GM12878 (cell line): ENCODE results near the gene ARMC8. TPM values are rescaled to one million over a fixed set of nuclear protein-coding genes. Genes with fewer than 3 reads are reported as not detected.

Source experiments
- ATAC-seq: fragments of 200-7000 bp; cut with Tn5 transposase; 3 replicates; pipeline ENCODE4 v1.9.1; 2020; ENCODE audit warnings: mild to moderate bottlenecking, moderate library complexity
- BruUV-seq: library from RNA; stranded (reverse); fragments of 400-500 nt; replicated peaks from 2 replicates; lab custom pipeline; 2021; lab: Mats Ljungman, UMichigan
- CTCF ChIA-PET: fragments of 300-600 bp; sonication (Branson Sonifier 250); formaldehyde crosslinking; extraction: SDS; loops from one replicate; lab custom pipeline; 2021; ENCODE audit warnings: inconsistent platforms; lab: Yijun Ruan, JAX
- POLR2A ChIA-PET: fragments of 350-600 bp; formaldehyde crosslinking; extraction: SDS; loops from one replicate; lab custom pipeline; 2021; ENCODE audit warnings: inconsistent platforms; lab: Charles Lee
- RAD21 ChIA-PET: fragments of 300-600 bp; sonication (Branson Sonifier 250); formaldehyde crosslinking; loops from one replicate; lab custom pipeline; 2023; ENCODE audit warnings: antibody characterized with exemption; ENCODE audit not compliant: unreplicated experiment; lab: Charles Lee
- SMC1A ChIA-PET: fragments of 300-600 bp; sonication (Branson Sonifier 250); formaldehyde crosslinking; loops from one replicate; lab custom pipeline; 2023; ENCODE audit not compliant: unreplicated experiment, uncharacterized antibody; lab: Charles Lee
- DNase-seq: peaks from one replicate; pipeline ENCODE4 v3.0.0-alpha.2; 2011; ENCODE audit warnings: low read depth, low spot score
- FAIRE-seq: peaks from 3 replicates; lab custom pipeline; 2011; peaks lifted over from hg19 to GRCh38; lab: Jason Lieb, UNC
- H2AFZ ChIP-seq: 2 replicates; pipeline ENCODE4 v1.6.0; 2011; ENCODE audit warnings: low read depth, low read length, control low read depth; ENCODE audit not compliant: control insufficient read depth
- H3K27ac ChIP-seq: 2 replicates; pipeline ENCODE4 v1.5.1; 2011; ENCODE audit warnings: control low read depth; ENCODE audit not compliant: control insufficient read depth, insufficient read depth
- H3K27me3 ChIP-seq, 2 experiments: replicated peaks in 1 of 2; 2 replicates each; pipeline versions ENCODE4 v1.6.0 to v1.6.1; 2011; ENCODE audit warnings: low read length in 1 of 2; ENCODE audit not compliant: control insufficient read depth in 2 of 2, insufficient read depth in 2 of 2
- H3K36me3 ChIP-seq, 2 experiments: 2 replicates each; pipeline ENCODE4 v1.5.1; 2011; ENCODE audit warnings: low read length in 1 of 2; ENCODE audit not compliant: control insufficient read depth in 2 of 2, insufficient read depth in 2 of 2
- H3K4me1 ChIP-seq: 2 replicates; pipeline ENCODE4 v1.6.1; 2011; ENCODE audit warnings: mild to moderate bottlenecking, low read length, moderate library complexity, mixed read lengths; ENCODE audit not compliant: control insufficient read depth, insufficient read depth
- H3K4me2 ChIP-seq: 2 replicates; pipeline ENCODE4 v1.6.0; 2011; ENCODE audit warnings: control low read depth; ENCODE audit not compliant: control insufficient read depth, insufficient read depth
- H3K4me3 ChIP-seq: fragments of 200-600 bp; sonication (generic); 2 replicates; pipeline ENCODE4 v1.5.1; 2016
- H3K79me2 ChIP-seq: 2 replicates; pipeline ENCODE4 v1.6.0; 2011; ENCODE audit warnings: low read length; ENCODE audit not compliant: control insufficient read depth, insufficient read depth
- H3K9ac ChIP-seq: 2 replicates; pipeline ENCODE4 v1.8.0; 2011; ENCODE audit warnings: low read length, control low read depth, mixed read lengths; ENCODE audit not compliant: control insufficient read depth, insufficient read depth
- H3K9me3 ChIP-seq: replicated peaks from 3 replicates; pipeline ENCODE4 v1.5.1; 2011; ENCODE audit warnings: mild to moderate bottlenecking, low read length; ENCODE audit not compliant: control insufficient read depth, insufficient read depth
- H4K20me1 ChIP-seq: 2 replicates; pipeline ENCODE4 v1.6.0; 2011; ENCODE audit not compliant: control insufficient read depth, insufficient read depth
- BHLHE40 ChIP-seq, 2 experiments: fragments of 450-650 bp in 1 of 2; IDR thresholded peaks; 2 replicates each; pipeline ENCODE4 v1.6.1; 2011 to 2017; ENCODE audit warnings: low read depth in 2 of 2, borderline replicate concordance in 1 of 2, improper control_type of control experiment in 1 of 2, low read length in 1 of 2, mild to moderate bottlenecking in 1 of 2
- CREB1 ChIP-seq: IDR thresholded peaks from 2 replicates; pipeline ENCODE4 v1.6.1; 2012; ENCODE audit warnings: low read depth, mild to moderate bottlenecking, inconsistent platforms
- E2F8 ChIP-seq: fragments of 450-650 bp; IDR thresholded peaks from 2 replicates; pipeline ENCODE4 v1.6.1; 2018; ENCODE audit warnings: mild to moderate bottlenecking, low read depth, moderate library complexity; ENCODE audit not compliant: partially characterized antibody
- ESRRA ChIP-seq: IDR thresholded peaks from 2 replicates; pipeline ENCODE4 v1.6.1; 2012; ENCODE audit warnings: mild to moderate bottlenecking, low read length, improper control_type of control experiment
- JUND ChIP-seq: IDR thresholded peaks from 2 replicates; pipeline ENCODE4 v1.6.1; 2012; ENCODE audit warnings: low read depth, mild to moderate bottlenecking, low read length, improper control_type of control experiment, moderate library complexity
- MTA3 ChIP-seq: IDR thresholded peaks from 2 replicates; pipeline ENCODE4 v1.6.1; 2012; ENCODE audit warnings: low read length, inconsistent platforms, borderline replicate concordance
- NR2C1 ChIP-seq: fragments of 450-650 bp; IDR thresholded peaks from 2 replicates; pipeline ENCODE4 v1.6.1; 2017; ENCODE audit warnings: antibody characterized with exemption, mild to moderate bottlenecking, moderate library complexity
- STAT1 ChIP-seq: fragments of 450-650 bp; conservative IDR thresholded peaks from 2 replicates; pipeline ENCODE4 v1.6.1; 2014; ENCODE audit warnings: antibody characterized with exemption, mild to moderate bottlenecking
- USF1 ChIP-seq: IDR thresholded peaks from 2 replicates; pipeline ENCODE4 v1.6.1; 2011; ENCODE audit warnings: borderline replicate concordance, low read depth, mild to moderate bottlenecking, moderate library complexity, mixed read lengths, low read length; ENCODE audit not compliant: insufficient read depth; ENCODE audit errors: extremely low read length
- WGBS: methylation state at CpG from one replicate; pipeline ENCODE4 v1.1.6; 2016; ENCODE audit warnings: low lambda C conversion rate; ENCODE audit not compliant: insufficient replicate concordance, insufficient coverage; ENCODE audit errors: missing lambda C conversion rate; 5-methylcytosine and 5-hydroxymethylcytosine counted together
- in situ Hi-C: fragments of 300-500 bp; cut with MboI; formaldehyde crosslinking; loops from 9 replicates; pipeline ENCODE4 v1.14.3; 2018; ENCODE audit warnings: mixed read lengths
- intact Hi-C: fragments of 100-400 bp; cut with micrococcal nuclease; formaldehyde crosslinking; loops from one replicate; pipeline ENCODE4 v1.14.2; 2022; ENCODE audit not compliant: unreplicated experiment
- polyA plus RNA-seq, 11 experiments: library from polyadenylated mRNA; depleted of rRNA in 4 of 11; unstranded in 6 of 11; stranded (reverse) in 5 of 11; fragments of >200 nt; fragmentation: Nextera tagmentation in 4 of 11; fragmentation: Illumina TruSeq in 1 of 11; extraction: Ambion mirVana in 4 of 11; extraction: Trizol in 1 of 11; gene quantifications; 1 replicate in 1 of 11; 2 replicates in 10 of 11; pipeline versions ENCODE4 v1.2.1 to v1.2.3, GENCODE V29; 2011 to 2016; ENCODE audit warnings: inconsistent platforms in 2 of 11, missing spikeins in 2 of 11, low read depth in 1 of 11
- total RNA-seq, 4 experiments: library from RNA; depleted of rRNA in 3 of 4; stranded (reverse); fragments of >200 nt in 3 of 4; fragmentation: Illumina TruSeq in 1 of 4; extraction: Trizol in 1 of 4; gene quantifications; 2 replicates each; pipeline versions ENCODE4 v1.2.1 to v1.2.3, GENCODE V29; 2013 to 2021
- TF ChIP-seq, protein P1 (sequence below): fragments of 450-650 bp; IDR thresholded peaks from 2 replicates; pipeline ENCODE4 v1.6.1; 2017; ENCODE audit warnings: mild to moderate bottlenecking, low read depth, inconsistent platforms; ENCODE audit not compliant: poor library complexity, severe bottlenecking
- TF ChIP-seq, protein P2 (sequence below): fragments of 450-650 bp; formaldehyde crosslinking; IDR thresholded peaks from 2 replicates; pipeline ENCODE4 v1.4.0; 2020; ENCODE audit warnings: mild to moderate bottlenecking, moderate library complexity

Gene ARMC8
- total and polyA plus RNA-seq, 10 of the 15 experiments (the other 5 are each of a cell fraction or from before 2014, with no cell fraction given): 29.8 to 93.4 (median 45.3) TPM

DNA sequence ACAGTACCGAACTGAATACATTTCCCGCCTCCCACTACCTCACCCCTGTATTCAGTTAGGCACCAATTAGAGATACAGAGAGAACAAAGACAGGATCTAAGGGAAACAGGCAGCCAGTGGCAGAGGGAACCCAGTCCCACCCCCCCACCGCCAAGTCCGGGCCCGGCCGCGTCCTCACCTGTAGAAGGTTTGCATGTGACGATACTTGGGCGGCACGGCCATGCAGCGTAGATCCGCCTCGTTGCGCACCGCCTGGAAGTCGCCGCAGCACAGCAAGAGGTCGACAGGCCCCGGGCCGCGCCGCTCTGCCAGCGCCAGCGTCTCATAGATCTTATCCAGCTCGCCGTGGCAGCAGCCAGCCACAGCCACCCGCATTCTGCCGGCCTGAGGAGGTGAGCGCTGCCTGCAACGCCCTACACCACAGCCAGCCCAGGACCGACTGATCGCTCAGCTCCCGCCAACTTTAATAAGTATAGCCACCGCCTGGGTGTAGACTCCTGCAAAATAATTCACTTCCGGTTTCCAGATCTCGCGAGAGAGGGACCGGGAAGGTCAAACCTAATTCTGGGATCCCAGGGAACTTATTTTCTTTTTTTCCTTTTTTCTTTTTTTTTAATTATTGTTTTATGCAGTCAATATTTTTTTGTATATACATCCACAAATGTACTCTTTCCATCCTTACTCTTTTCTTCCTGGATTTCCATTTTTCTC lies 12.5 kb upstream of the ARMC8 start, which contains the start of gene DBR1:
DBR1 (minus strand) TSS at position 501 of the 711 bp plus-strand sequence; CDS start at position 375, 126 bp downstream.
- intact Hi-C loops (no loop called here), in situ Hi-C loops (no loop called here)
- peak within 1 kb of the TSS; percentile 75 for H3K27ac ChIP-seq
- DNase-seq: peak; percentile 50
- peak within 1 kb of the TSS; percentile 72 for H3K4me2 ChIP-seq
- no peaks in the 10 kb centered on the region for H3K27me3 ChIP-seq
- peak; percentile 85 for FAIRE-seq
- no peaks in the 10 kb centered on the region for H4K20me1 ChIP-seq
- peaks cover 16% of the 10 kb centered on the region for H3K79me2 ChIP-seq
- H3K9me3 ChIP-seq: no peaks in the 10 kb centered on the region
- ChIA-PET POLR2A (interaction anchor here (0.6 to 4.1 kb wide), 4 partner anchors 10 to 1253 kb away, joined by 3 to 20 read pairs (median 6); partner anchors contain the start of gene ARMC8), CTCF (interaction anchor here (0.6 to 3.0 kb wide), 9 partner anchors 8 to 741 kb away, joined by 3 to 12 read pairs (median 3); partner anchors contain the start of gene ARMC8), SMC1A (interaction anchor here (0.5 to 4.4 kb wide), 8 partner anchors 9 to 1844 kb away, joined by 3 to 34 read pairs (median 3); partner anchors contain the start of gene ARMC8), RAD21 (interaction anchor here (0.7 to 2.3 kb wide), 3 partner anchors 8 to 741 kb away, joined by 3 to 6 read pairs (median 5); partner anchors contain the start of gene ARMC8)
- H3K4me1 ChIP-seq: no peaks in the 10 kb centered on the region; the same call in none of the 2 replicates
- WGBS: 1% methylated on average over 36 of the region's 38 CpGs
- peak within 1 kb of the TSS; percentile 80 for H3K9ac ChIP-seq
- no TSS peak for BruUV-seq
- H3K4me3 ChIP-seq: peak within 1 kb of the TSS; percentile 96
- H3K36me3 ChIP-seq: peaks cover 0 to 4% of the 10 kb centered on the region in 2 experiments; a peak in 1 of 4 replicates
- H2AFZ ChIP-seq: peak within 1 kb of the TSS; percentile 93
- peak; percentile 93 for ATAC-seq
- TF ChIP-seq, protein P1, sequence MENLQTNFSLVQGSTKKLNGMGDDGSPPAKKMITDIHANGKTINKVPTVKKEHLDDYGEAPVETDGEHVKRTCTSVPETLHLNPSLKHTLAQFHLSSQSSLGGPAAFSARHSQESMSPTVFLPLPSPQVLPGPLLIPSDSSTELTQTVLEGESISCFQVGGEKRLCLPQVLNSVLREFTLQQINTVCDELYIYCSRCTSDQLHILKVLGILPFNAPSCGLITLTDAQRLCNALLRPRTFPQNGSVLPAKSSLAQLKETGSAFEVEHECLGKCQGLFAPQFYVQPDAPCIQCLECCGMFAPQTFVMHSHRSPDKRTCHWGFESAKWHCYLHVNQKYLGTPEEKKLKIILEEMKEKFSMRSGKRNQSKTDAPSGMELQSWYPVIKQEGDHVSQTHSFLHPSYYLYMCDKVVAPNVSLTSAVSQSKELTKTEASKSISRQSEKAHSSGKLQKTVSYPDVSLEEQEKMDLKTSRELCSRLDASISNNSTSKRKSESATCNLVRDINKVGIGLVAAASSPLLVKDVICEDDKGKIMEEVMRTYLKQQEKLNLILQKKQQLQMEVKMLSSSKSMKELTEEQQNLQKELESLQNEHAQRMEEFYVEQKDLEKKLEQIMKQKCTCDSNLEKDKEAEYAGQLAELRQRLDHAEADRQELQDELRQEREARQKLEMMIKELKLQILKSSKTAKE: no peak
- TF ChIP-seq ESRRA (no peak), NR2C1 (peak; percentile 90), STAT1 (no peak), BHLHE40 (IDR thresholded peaks at IDR 0.05; ENCODE audit: borderline replicate concordance in 1 of 2, low read depth in 2 of 2, low read length in 1 of 2) (peak in 1 of 2 experiments; percentile 54; a peak in 1 of 4 replicates), MTA3 (no peak), CREB1 (0 out of 2 replicates have a peak, but pooled peaks have one; percentile 7), JUND (no peak), E2F8 (peak; percentile 78), USF1 (no peak)
- TF ChIP-seq, protein P2, sequence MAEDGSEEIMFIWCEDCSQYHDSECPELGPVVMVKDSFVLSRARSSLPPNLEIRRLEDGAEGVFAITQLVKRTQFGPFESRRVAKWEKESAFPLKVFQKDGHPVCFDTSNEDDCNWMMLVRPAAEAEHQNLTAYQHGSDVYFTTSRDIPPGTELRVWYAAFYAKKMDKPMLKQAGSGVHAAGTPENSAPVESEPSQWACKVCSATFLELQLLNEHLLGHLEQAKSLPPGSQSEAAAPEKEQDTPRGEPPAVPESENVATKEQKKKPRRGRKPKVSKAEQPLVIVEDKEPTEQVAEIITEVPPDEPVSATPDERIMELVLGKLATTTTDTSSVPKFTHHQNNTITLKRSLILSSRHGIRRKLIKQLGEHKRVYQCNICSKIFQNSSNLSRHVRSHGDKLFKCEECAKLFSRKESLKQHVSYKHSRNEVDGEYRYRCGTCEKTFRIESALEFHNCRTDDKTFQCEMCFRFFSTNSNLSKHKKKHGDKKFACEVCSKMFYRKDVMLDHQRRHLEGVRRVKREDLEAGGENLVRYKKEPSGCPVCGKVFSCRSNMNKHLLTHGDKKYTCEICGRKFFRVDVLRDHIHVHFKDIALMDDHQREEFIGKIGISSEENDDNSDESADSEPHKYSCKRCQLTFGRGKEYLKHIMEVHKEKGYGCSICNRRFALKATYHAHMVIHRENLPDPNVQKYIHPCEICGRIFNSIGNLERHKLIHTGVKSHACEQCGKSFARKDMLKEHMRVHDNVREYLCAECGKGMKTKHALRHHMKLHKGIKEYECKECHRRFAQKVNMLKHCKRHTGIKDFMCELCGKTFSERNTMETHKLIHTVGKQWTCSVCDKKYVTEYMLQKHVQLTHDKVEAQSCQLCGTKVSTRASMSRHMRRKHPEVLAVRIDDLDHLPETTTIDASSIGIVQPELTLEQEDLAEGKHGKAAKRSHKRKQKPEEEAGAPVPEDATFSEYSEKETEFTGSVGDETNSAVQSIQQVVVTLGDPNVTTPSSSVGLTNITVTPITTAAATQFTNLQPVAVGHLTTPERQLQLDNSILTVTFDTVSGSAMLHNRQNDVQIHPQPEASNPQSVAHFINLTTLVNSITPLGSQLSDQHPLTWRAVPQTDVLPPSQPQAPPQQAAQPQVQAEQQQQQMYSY (CRISPR knock-in tag): no peak
